ENCODE measurements around the gene PRR14.

PRR14 gene

GRCh38 chr16:30650369-30651123, at the start of gene PRR14:
Gene PRR14 (plus strand): TSS chr16:30650960. CDS start chr16:30651646, 686 bp downstream.
- in situ Hi-C loops (cut with MboI; ENCODE audit: low sequenced_read_pairs): no loop called here

DNA sequence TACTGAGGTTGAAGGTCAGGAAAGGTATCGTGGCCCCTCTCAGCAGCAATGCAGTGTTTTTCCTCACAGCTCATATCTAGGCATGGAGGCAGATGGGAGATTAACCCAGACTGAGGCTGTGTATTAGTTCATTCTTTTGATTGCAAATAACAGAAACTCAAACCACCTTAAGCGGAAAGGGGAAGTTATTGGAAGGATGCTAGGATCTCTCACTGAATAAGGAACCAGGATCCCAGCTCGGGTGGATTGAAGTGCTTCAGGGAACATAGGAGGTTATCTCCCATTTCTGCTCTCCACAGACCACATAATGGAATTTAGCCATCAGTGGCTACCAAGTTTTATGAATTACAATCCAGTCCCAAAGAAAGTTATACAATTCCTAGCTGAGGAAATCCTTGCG, 48.8 kb upstream of the PRR14 start:
- in situ Hi-C loops (cut with MboI; ENCODE audit: low sequenced_read_pairs): loop anchor here (10.0 kb wide), 1 partner anchor 167 kb away; the partner anchor contains the start of gene DCTPP1

- in situ Hi-C loops (cut with MboI; ENCODE audit: low sequenced_read_pairs): loop anchor here (10.0 kb wide), 1 partner anchor 168 kb away; the partner anchor contains the start of gene DCTPP1
Observed at GRCh38 chr16:30602616-30603277, 48.0 kb upstream of the PRR14 start.

- in situ Hi-C loops (cut with MboI; ENCODE audit: low sequenced_read_pairs): loop anchor here (10.0 kb wide), 1 partner anchor 169 kb away; the partner anchor contains the start of gene DCTPP1
Observed at GRCh38 chr16:30603945-30604315, 46.8 kb upstream of the PRR14 start.

GRCh38 chr16:30604316-30604947, 46.3 kb upstream of the PRR14 start:
- in situ Hi-C loops (cut with MboI; ENCODE audit: low sequenced_read_pairs): loop anchor here (10.0 kb wide), 1 partner anchor 170 kb away; the partner anchor contains the start of gene DCTPP1

- in situ Hi-C loops (cut with MboI; ENCODE audit: low sequenced_read_pairs): loop anchor here (10.0 kb wide), 1 partner anchor 170 kb away; the partner anchor contains the start of gene DCTPP1
Observed at GRCh38 chr16:30605158-30605557, 45.6 kb upstream of the PRR14 start.

DNA sequence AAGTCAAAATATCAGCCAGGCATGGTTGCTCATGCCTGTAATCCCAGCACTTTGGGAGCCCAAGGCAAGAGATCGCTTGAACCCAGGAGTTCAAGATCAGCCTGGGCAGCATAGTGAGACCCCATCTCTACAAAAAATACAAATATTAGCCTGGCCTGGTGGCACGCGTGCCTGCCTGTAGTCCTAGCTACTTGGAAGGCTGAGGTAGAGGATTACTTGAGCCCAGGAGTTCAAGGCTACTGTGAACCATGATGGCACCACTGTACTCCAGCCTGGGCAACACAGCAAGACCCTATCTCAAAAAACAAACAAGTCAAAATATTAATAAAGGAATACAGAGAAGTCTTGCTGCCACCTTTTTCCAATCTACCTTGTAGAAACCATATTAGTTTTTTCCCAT, 44.8 kb upstream of the PRR14 start:
- in situ Hi-C loops (cut with MboI; ENCODE audit: low sequenced_read_pairs): loop anchor here (10.0 kb wide), 1 partner anchor 171 kb away; the partner anchor contains the start of gene DCTPP1

DNA sequence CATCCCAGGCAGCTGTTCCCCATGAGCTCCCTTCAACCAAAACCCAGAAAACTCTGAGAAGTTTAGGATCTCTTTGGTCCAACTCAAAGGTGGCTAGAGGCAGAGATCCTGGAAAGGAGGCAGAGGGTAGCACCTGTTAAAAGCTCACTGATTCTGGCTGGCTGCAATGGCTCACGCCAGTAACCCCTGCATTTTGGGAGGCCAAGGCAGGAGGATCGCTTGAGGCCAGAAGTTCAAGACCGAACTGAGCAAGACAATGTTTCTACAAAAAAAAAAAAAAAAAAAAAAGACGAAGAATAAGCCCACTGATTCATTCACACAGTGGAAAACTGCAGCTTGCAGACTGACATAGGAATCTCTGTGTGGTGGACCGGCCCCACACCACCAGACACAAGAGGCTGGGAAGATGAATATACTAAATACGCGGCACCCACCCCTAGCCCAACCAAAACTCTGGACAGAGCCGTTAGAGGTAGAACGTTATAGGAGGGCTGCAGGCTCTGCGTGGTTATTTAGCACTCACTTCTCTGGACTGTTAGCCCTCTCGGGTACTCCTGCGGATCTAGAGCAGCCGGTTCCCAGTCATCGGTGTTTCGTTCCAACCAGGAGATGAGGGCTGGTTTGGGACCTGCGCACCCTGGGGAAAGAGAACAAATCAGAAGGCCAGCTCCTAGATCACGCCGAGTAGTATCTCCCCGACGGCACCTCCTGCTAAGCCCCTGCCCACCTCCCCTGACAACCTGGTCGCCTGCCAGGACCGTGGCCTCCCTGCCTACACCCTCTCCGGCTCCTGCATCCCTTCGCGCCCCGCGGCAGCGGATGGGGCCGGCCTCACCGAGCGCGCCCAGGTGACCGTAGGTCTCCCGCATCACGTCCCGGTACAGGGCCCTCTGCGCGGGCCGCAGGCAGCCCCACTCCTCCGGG, 41.5 kb upstream of the PRR14 start:
- in situ Hi-C loops (cut with MboI; ENCODE audit: low sequenced_read_pairs): loop anchor here (10.0 kb wide), 1 partner anchor 174 kb away; the partner anchor contains the start of gene DCTPP1

GRCh38 chr16:30609926-30610839, 40.6 kb upstream of the PRR14 start, which contains the start of gene ZNF689:
Gene ZNF689 (minus strand): TSS chr16:30610389. CDS start chr16:30610041, 348 bp downstream.
- in situ Hi-C loops (cut with MboI; ENCODE audit: low sequenced_read_pairs): loop anchor here (10.0 kb wide), 1 partner anchor 175 kb away; the partner anchor contains the start of gene DCTPP1

DNA sequence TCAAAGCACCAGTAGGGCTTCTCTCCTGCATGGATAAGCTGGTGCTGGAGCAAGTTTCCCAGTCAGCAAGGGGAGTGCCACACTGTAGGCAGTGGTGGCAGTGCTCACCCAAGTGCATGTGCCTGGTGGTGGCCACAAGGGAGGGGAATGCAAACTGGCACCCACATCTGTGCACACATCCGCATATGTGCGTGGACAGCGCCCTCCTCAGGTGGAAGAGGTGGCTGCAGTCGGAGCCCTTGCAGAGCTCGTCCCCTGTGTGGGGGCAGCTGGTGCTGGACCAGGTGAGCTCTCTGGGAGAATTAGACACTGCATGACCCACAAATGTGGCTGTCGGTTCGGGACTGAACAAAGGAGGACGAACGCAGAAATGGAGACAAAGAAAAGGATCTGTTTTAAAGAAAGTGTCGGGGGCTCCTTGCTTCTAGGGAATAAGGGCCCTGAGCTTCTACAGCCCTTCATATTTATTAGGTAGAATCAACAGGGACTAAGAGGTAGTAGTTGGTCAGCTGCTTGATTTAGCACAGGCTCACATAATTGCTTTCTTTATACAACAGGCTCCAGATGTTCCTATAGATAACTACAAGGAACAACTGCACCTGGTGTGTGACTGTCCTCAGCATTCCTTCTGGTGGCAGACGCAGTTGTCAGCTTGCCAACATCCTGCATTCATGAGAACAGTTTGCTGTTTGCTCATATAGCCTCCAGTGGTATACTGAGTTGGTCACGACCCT, 35.2 kb upstream of the PRR14 start:
- in situ Hi-C loops (cut with MboI; ENCODE audit: low sequenced_read_pairs): no loop called here

DNA sequence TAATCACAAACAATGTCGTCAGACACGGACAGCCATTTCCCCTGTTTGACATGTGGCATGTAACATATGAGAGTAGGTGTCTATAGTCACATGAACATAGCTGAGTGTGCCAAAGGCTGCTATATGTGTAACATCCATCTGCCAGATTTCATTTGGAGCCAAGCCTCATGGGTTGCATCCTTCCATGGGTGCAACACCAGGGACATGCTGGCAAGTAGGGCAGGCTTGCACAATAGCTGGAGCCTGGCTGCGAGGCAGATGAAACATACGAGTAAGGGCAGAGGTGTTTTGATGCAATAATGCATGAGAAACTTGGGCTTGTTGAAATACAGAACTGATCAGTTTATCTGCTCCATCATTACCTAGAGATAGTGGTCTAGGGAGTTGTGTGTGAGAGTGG, 31.6 kb upstream of the PRR14 start:
- in situ Hi-C loops (cut with MboI; ENCODE audit: low sequenced_read_pairs): no loop called here

DNA sequence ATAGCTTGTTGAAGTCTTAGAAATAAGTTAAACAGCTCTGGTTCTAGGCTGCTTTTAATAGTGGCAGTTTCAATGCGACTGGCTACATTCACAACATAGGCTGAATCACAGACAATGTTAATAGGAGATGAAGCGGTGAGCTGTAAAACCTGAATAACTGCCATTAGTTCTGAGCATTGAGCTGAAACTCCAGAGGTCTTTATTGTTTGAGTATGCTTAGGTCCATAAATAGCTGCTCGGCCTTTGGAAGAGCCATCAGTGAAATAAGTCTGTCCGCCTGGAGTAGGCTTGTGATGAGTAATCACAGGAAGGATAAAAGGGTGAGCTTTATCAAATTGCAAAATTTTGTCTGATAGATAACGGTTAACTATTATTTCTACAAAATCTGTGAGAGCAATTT, 31.1 kb upstream of the PRR14 start:
- in situ Hi-C loops (cut with MboI; ENCODE audit: low sequenced_read_pairs): no loop called here

- in situ Hi-C loops (cut with MboI; ENCODE audit: low sequenced_read_pairs): no loop called here
Observed at GRCh38 chr16:30620169-30620568, 30.6 kb upstream of the PRR14 start.

GRCh38 chr16:30621765-30622164, 29.0 kb upstream of the PRR14 start:
- in situ Hi-C loops (cut with MboI; ENCODE audit: low sequenced_read_pairs): no loop called here

GRCh38 chr16:30622455-30623032, 28.2 kb upstream of the PRR14 start:
- in situ Hi-C loops (cut with MboI; ENCODE audit: low sequenced_read_pairs): no loop called here

DNA sequence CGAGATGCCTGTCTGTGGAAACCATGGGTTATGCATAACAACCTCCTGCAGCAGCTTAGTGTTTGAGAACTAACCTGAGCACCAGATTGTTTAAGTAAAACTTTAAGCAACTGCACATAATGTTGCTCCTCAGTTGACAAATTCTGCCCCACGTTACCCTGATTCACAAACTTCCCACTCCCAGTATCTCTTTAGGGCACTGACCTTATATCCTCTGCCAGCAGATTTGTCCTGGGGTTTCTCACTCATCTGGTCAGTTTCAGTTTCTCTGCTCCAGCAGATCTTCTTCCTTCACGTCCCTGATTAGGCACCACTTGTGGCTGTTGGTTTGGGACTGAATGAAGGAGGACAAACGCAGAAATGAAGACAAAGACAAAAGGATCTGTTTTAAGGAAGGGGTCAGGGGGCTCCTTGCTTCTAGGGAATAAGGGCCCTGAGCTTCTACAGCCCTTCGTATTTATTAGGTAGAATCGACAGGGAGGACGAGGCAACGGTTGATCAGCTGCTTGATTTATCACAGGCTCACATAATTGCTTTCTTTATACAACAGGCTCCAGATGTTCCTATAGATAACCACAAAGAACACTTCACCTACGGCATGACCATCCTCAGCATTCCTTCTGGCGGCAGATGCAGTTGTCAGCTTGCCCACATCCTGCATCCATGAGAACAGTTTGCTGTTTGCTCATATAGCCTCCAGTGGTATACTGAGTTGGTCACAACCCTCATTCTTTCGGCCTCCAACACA, 27.1 kb upstream of the PRR14 start:
- in situ Hi-C loops (cut with MboI; ENCODE audit: low sequenced_read_pairs): no loop called here

DNA sequence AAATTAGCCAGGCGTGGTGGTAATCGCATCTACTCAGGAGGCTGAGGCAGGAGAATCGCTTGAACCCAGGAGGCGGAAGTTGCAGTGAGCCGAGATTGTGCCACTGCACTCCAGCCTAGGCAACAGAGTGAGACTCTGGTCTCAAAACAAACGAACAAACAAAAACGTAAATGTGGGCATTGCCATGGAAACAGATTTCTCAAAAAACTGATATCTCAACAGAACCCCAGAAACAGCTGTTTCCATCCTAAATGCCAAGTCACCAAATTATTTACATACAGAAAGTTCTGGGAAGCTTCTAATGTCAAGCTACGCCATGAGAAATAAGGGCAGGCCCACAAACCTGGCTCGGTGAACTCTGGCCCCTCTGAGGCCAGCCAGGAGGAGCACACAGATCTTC, 24.5 kb upstream of the PRR14 start:
- in situ Hi-C loops (cut with MboI; ENCODE audit: low sequenced_read_pairs): no loop called here

All from HL-60/S4 (cell line).